HG02884 (cell line): ENCODE results near the gene MPHOSPH9.
A peak's percentile ranks its signal among the peaks of the same experiment; 100 is the strongest.

ENCODE experiments used
- ATAC-seq: cut with Tn5 transposase; IDR thresholded peaks from one replicate; pipeline ENCODE4 v1.9.1; 2021; ENCODE audit warnings: mild to moderate bottlenecking, moderate library complexity; ENCODE audit not compliant: unreplicated experiment

MPHOSPH9 gene

DNA sequence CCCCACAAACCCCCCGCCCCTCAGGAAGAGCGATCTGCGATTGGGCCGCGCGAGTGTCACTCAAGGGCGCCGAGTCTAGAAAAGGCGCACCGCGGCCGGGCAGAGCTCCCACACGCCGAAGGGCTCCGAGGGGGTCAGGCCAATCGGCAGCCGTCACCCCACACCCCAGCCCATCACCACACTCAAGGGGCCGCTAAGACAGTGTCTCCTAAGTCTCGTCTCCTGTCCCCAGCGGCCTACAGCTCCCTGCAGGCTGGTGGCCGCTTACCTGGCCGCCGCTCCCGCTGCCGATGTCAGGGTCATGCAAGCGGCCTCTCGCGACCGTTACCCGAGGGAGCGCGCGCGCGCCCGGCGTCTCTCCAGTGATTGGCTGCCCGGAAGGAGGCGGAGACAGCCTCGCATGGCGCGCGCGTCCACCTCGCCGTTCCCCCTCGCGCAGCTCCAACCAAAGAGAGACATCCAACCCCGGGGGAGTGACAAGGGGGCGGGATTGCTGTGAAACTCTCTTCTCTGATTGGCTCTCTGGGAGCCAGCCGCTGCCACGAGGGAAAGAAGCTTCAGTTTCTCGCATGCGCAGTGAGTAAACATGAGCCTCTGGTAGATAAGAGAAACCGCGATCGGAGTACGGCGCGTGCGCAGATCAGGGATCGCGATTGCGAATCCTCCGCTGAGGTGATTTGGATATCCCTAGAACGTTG lies at the start of gene MPHOSPH9, which contains the start of gene MTRFR:
MPHOSPH9 (minus strand) TSS at position 335 of the 698 bp plus-strand sequence. CDS start 2,777 bp downstream, outside the sequence.
MTRFR (plus strand) TSS at position 630 of the 698 bp plus-strand sequence. CDS start 20,239 bp downstream, outside the sequence.
- peak; percentile 77 for ATAC-seq

GRCh38 chr12:123282111-123282510 lies 49.2 kb upstream of the MPHOSPH9 start:
- no peak for ATAC-seq

DNA sequence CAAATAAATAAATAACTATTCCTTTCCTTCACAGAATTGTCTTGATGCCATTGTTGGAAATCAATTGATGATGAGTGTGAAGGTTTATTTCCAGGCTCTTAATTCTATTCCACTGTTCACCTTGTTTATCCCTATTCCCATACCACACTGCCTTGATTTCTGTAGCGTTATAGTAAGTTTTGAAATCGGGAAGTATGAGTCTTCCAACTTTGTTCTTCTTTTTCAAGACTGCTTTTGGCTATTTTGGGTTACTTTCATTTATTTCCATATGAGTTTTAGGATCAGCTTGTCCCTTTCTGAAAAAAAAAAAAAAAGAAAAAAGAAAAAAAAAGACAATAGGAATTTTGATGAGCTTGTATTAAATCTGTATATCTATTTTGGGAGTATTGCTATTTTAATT lies 48.0 kb upstream of the MPHOSPH9 start:
- ATAC-seq = no peak

- no peak for ATAC-seq
Measured at GRCh38 chr12:123278101-123278627, 45.2 kb upstream of the MPHOSPH9 start.

GRCh38 chr12:123273166-123273565 lies 40.2 kb upstream of the MPHOSPH9 start:
- ATAC-seq = no peak

- peak; percentile 50 for ATAC-seq
Measured at GRCh38 chr12:123271001-123271668, 38.2 kb upstream of the MPHOSPH9 start.

GRCh38 chr12:123270214-123271000 lies 37.5 kb upstream of the MPHOSPH9 start:
- peak; percentile 10 for ATAC-seq

GRCh38 chr12:123269896-123270213 lies 36.9 kb upstream of the MPHOSPH9 start:
- ATAC-seq = no peak

DNA sequence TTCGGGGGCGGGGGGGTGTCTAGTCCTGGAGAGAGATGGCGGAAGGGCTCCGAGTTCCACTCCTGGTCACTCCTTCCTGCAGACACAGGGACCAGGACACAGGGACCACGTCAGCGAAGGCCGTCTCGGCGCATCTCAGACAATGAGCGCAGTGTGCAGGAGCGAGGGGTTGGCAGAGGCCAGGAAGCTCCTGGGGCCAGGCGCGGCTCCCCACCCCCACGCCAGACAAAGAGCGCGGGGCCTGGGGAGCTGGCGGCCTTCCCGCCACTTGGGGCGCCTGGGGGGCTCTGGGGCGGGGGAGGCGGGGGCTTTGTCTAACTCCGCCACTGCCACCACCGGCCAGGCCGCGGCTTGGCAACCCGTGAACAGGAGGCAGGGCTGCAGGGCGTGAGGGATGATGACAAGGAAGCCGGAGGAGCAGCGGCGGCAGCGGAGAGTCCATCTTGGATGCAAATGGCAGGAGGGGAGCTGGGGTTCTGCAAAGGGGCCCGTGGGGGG lies 36.5 kb upstream of the MPHOSPH9 start:
- no peak for ATAC-seq

DNA sequence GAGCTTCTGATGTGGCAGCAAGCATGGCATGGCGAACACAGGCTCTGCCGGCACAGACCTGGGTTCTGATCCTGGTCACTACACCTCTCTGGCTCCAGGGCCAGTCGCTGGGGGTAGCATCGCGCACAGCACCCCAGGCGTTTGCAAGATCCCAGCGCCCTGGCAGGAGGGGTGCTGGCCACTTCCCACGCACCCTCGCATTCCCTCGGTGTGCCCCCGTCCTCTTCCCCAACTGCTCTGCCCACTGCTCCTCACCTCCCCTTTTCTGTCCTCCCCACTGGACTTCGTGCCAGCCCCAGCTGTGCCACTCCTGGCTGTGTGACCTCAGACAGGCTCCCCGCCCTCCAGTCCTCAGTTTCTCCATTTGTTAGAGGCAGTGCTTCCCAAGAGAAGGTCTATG lies 35.9 kb upstream of the MPHOSPH9 start:
- no peak for ATAC-seq

DNA sequence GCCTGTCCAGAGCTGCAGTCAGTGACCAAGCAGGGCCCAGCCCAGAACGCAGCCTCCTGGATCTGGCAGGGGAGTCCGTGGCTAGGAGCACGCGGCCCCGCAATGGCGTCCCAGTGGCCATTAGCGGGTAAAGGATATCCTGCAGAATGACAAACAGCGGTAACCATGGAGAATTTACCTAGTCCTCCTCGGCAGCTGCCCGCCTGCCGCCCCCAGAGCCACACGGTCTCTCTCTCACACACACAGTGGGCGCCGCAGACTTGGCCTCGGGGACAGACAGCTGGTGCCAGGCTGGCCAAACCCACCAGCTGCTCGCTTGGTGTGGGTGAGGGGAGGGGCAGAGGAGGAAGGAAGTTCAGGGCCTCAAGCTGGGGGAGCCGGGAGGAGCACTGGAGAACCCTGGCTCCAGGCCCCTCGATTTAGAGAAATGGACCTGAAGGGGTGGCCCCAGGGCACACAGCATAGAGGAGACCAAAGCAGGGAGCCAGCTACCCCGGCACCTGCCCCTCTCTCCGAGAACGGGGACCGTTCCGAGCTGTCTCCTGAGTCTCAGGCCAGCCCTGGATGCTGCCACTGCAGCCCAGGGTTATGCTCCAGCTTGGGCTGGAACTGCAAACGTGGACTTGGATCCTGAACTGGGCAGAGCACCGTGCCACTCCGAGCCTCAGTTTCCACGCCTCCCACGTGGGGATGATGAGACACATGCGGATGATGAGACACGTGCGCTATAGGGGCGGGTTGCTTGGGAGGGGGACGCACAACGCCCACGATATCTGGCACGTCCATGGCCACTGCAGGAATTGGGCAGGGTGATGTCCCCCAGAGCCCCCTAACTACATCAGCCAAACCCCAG lies 35.3 kb upstream of the MPHOSPH9 start:
- ATAC-seq = no peak

GRCh38 chr12:123267335-123267920 lies 34.5 kb upstream of the MPHOSPH9 start:
- no peak for ATAC-seq

DNA sequence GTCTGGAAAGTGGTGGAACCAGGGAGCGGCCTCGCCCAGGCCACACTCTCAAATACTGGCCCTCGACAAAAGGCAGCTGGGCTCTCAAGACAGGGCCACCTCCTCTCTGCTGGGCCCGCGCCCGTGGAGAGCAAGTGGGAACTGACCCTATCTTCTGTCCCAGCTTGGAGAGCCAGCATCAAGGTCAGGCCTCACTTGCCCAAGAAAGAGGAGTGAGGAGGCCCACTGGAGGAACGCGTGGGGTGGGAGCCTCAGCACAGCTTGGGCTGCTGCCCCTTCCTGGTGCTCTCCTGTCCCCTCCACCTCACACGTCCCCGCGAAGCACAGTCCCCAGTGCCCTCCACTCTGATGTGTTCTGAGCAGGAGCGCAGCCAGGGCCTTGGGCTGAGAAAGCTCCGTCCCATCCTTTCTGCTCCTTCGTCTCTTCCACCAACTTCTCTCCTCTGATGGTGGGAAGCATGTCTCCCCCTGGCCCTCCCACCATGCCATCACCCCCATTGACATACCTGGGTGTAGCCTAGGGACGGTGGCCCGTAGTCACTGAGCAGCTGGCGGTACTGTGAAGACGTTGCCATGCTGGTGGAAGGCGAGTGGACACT lies 33.8 kb upstream of the MPHOSPH9 start:
- ATAC-seq = no peak

GRCh38 chr12:123265851-123266678 lies 33.1 kb upstream of the MPHOSPH9 start:
- no peak for ATAC-seq

- ATAC-seq = no peak
Measured at GRCh38 chr12:123264642-123265041, 31.7 kb upstream of the MPHOSPH9 start.

GRCh38 chr12:123263196-123263817 lies 30.4 kb upstream of the MPHOSPH9 start:
- no peak for ATAC-seq

GRCh38 chr12:123261196-123261595 lies 28.3 kb upstream of the MPHOSPH9 start:
- ATAC-seq = no peak

- no peak for ATAC-seq
Measured at GRCh38 chr12:123260081-123260480, 27.1 kb upstream of the MPHOSPH9 start.
